Skeletal muscle satellite cell (primary cell): Measurements from ENCODE around the gene ANKLE1.
"Not testable (repeated sequence)": the region's sequence is repeated elsewhere in the genome, so short reads cannot be mapped to it uniquely, and the experiment has no call there.

ENCODE experiments used
- H3K27me3 ChIP-seq: 2 replicates; pipeline ENCODE4 v1.7.0; 2013; ENCODE audit warnings: low read length; ENCODE audit not compliant: control insufficient read depth, insufficient read depth
- H3K36me3 ChIP-seq: 2 replicates; pipeline ENCODE4 v1.7.0; 2013; ENCODE audit warnings: mild to moderate bottlenecking, control low read depth, low read length; ENCODE audit not compliant: insufficient read depth
- H3K4me1 ChIP-seq: 2 replicates; pipeline ENCODE4 v1.7.0; 2013; ENCODE audit warnings: low read length; ENCODE audit not compliant: control insufficient read depth, insufficient read depth
- H3K4me2 ChIP-seq: 2 replicates; pipeline ENCODE4 v1.7.0; 2013; ENCODE audit warnings: mild to moderate bottlenecking, low read length
- H3K4me3 ChIP-seq: 2 replicates; pipeline ENCODE4 v1.7.0; 2013; ENCODE audit warnings: low read length
- H3K9ac ChIP-seq: 2 replicates; pipeline ENCODE4 v1.7.0; 2013; ENCODE audit warnings: mild to moderate bottlenecking, low read depth, low read length, moderate library complexity
- H3K9me3 ChIP-seq: replicated peaks from 2 replicates; pipeline ENCODE4 v1.7.0; 2013; ENCODE audit warnings: mild to moderate bottlenecking, control low read depth, low read length

The ANKLE1 gene

DNA sequence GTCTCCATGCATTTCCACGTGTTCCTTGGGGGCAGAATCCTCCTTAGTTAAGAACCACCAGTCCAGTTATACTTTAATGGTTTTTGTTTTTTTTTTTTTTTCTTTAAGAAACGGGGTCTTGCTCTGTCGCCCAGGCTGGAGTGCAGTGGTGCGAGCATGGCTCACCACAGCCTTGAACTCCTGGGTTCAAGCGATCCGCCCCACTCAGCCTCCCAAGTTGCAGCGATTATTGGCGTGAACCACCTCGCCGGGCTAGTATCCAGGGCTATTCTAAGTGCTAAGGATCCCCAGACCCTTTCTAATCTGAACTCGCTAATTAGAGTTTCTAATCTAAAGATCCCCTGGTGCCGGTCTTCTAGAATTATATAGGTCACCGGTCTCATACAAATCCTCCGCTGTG, 11.9 kb downstream of the ANKLE1 start:
- Histone ChIP-seq H3K36me3 (no peaks in the 10 kb centered on the region), H3K4me1 (peaks cover 6% of the 10 kb centered on the region), H3K9ac (no peak overlapping the region), H3K4me3 (no peak overlapping the region), H3K9me3 (no peaks in the 10 kb centered on the region), H3K4me2 (no peak overlapping the region), H3K27me3 (no peaks in the 10 kb centered on the region)

- H3K27me3 ChIP-seq = no peaks in the 10 kb centered on the region
- no peak overlapping the region for H3K4me3 ChIP-seq
- peaks cover 6% of the 10 kb centered on the region for H3K4me1 ChIP-seq
- H3K9me3 ChIP-seq = no peaks in the 10 kb centered on the region
- no peak overlapping the region for H3K9ac ChIP-seq
- H3K4me2 ChIP-seq = no peak overlapping the region
- H3K36me3 ChIP-seq = no peaks in the 10 kb centered on the region
Measured at GRCh38 chr19:17294051-17294891, 12.6 kb downstream of the ANKLE1 start.

- not testable (repeated sequence) for H3K9me3 ChIP-seq, H3K9ac ChIP-seq, H3K27me3 ChIP-seq, H3K4me3 ChIP-seq, H3K36me3 ChIP-seq, H3K4me1 ChIP-seq, H3K4me2 ChIP-seq
Measured at GRCh38 chr19:17295551-17295950, 13.8 kb downstream of the ANKLE1 start.

DNA sequence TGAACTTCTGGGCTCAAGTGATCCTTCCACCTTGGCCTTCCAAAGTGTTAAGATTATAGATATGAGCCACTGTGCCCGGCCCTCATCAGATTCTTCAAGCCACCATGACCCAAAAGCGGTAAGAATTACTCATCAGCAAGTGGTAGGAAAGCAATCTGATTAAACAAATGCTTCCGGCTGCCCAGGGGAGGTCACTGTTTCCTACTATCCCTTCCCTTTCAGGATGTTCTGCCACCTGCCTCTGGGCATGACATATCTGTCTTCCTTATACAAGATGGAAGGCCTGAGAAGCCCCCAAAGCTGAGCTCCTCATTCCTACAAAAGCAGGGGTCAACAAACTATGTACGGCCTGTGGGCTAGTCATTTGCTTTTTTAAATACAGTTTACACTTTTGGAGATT, 14.6 kb downstream of the ANKLE1 start:
- Histone ChIP-seq H3K9me3 (no peaks in the 10 kb centered on the region), H3K9ac (no peak overlapping the region), H3K4me1 (peaks cover 6% of the 10 kb centered on the region), H3K27me3 (no peaks in the 10 kb centered on the region), H3K36me3 (no peaks in the 10 kb centered on the region), H3K4me3 (no peak overlapping the region), H3K4me2 (no peak overlapping the region)

DNA sequence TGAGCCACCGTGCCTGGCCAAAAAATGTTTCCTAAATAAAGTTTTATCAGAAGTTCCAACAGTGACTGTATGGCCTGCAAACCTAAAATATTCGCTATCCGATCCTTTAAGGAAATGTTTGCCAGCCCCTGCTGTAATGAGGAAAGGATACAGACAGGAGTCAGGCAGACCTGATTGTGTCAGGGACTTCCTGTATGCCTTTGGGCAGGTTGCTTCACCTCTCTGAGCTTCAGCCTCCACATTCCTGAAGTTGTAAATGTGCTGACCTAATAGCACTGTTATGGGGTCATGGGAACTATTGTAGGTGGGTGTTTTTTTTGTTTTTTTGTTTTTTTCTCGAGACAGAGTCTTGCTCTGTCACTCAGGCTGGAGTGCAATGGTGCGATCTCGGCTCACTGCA, 15.3 kb downstream of the ANKLE1 start:
- Histone ChIP-seq H3K27me3 (no peaks in the 10 kb centered on the region), H3K36me3 (no peaks in the 10 kb centered on the region), H3K4me2 (no peak overlapping the region), H3K4me1 (peaks cover 6% of the 10 kb centered on the region), H3K9me3 (no peaks in the 10 kb centered on the region), H3K9ac (no peak overlapping the region), H3K4me3 (no peak overlapping the region)

DNA sequence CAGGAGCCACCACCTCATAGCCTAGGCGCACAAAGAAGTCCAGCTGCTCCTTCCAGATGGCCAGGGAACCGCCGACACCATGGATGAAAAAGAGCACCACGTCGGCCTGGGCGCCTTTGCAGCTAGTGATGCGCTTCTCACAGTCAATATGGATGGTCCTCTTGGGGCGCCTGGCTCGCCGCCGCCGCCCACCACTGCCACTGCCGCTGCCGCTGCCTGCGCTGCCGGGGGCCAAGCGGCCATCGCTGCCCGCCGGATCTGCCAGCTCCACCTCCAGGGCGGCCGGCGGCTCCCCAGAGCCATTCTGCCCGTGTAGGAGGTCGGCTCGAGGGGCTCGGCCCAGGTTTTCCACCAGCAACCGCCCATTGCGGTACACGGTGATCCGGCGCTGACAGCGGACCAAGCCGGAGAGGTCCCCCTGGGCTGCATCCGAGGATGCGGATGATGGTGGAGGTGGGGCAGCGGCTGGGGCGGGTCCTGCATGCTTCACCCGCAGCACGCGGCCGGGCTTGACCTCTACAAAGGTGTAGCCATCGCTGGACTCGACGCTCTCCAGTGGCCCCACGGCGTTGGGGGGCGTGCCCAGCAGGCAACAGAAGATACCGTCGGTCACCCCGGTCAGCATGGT, 19.4 kb downstream of the ANKLE1 start:
- Histone ChIP-seq H3K36me3 (no peaks in the 10 kb centered on the region), H3K4me1 (peaks cover 31% of the 10 kb centered on the region), H3K9ac (no peak overlapping the region), H3K9me3 (no peaks in the 10 kb centered on the region), H3K27me3 (no peaks in the 10 kb centered on the region), H3K4me3 (no peak overlapping the region), H3K4me2 (no peak overlapping the region)

DNA sequence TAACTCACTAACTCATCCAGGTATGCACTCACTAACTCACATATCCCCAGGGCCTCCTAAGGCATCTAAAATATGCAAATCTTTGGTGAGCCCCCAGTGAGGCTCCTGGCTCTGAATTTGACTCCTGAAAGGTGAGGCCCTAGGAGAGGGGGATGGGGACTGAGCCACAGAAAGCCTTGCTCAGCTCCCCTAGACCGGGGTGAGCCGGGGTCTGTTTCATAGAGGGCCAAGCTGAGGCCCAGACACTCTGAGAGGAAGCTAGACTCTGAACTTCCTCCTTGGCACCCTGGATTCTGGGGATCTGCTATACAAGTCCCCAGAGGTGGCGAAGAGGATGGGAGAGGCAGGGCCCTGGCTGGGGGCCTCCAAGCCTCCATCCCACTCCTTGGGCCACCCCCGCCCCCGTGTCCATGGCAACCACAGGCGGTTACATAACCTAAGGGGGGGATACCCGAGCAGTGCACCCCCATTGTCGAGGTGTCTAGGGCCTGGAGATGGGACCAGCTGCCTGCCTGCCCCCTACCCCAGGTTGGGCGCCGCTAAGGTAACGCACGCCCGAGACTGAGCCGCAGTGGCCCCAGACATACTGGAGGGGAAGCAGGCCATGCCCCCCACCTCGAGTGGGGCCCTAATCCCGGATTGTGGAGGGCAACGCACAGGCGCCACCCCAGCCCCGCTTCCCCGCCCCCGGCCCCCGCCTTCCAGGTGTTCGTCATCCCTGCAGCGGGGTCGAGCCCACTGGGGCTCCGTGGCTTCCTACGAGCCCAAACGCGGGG, 20.9 kb downstream of the ANKLE1 start:
- Histone ChIP-seq H3K9ac (peak overlapping the region; percentile 71), H3K4me3 (peak overlapping the region; percentile 81)

GRCh38 chr19:17303167-17303939, 21.7 kb downstream of the ANKLE1 start, which contains the start of gene ABHD8:
ABHD8 (minus strand) TSS chr19:17303425; CDS start chr19:17301616, 1,809 bp downstream.
- peak within 1 kb of the TSS; percentile 81 for H3K4me3 ChIP-seq
- no peaks in the 10 kb centered on the region for H3K9me3 ChIP-seq
- peak within 1 kb of the TSS; percentile 96 for H3K4me2 ChIP-seq
- H3K27me3 ChIP-seq = no peaks in the 10 kb centered on the region
- H3K9ac ChIP-seq = peak within 1 kb of the TSS; percentile 71
- H3K4me1 ChIP-seq = peaks cover 35% of the 10 kb centered on the region
- no peaks in the 10 kb centered on the region for H3K36me3 ChIP-seq

More for the DNA sequence above, 20.9 kb downstream of the ANKLE1 start:
- H3K36me3 ChIP-seq = no peaks in the 10 kb centered on the region
- H3K4me2 ChIP-seq = peak overlapping the region; percentile 96
- no peaks in the 10 kb centered on the region for H3K9me3 ChIP-seq
- no peaks in the 10 kb centered on the region for H3K27me3 ChIP-seq
- peaks cover 35% of the 10 kb centered on the region for H3K4me1 ChIP-seq

GRCh38 chr19:17303940-17304267, 22.2 kb downstream of the ANKLE1 start:
- Histone ChIP-seq H3K9ac (no peak overlapping the region), H3K4me3 (peak overlapping the region; percentile 46)

DNA sequence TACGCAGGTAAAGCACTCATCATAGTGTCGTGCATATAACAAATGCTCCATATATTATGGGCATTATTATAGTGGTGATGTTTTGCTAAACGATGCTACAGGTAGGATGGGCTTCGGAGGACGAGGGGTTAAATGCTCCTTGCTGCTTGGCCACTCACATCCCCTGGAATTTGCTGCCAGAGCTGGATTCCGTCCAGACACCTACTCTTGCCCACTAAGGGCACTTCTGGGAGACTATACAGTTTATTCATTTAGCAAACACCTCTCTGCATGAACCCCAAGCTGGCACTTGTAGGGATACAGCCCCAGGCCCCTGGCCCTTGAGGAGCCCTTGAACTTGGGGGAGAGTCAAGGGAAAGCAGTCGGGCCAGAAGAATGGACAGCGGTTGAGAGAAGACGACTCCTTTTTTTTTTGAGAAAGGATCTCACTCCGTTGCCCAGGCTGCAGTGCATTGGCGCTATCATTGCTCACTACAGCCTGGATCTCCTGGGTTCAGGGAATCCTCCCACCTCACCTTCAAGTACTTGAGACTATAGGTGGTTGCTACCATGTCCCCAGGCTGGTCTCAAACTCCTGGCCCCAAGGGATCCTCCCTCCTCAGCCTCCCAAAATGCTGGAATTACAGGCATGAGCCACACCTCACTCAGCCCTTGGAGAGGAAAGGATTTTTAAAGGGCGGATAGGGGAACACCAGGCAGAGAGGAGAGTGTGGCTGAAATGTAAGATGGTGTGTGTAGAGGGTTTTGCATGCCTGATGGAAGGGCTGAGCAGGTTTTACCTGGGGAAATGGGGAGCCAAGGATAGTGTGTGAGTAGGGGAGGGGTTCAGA, 22.9 kb downstream of the ANKLE1 start:
- Histone ChIP-seq H3K36me3 (no peaks in the 10 kb centered on the region), H3K9ac (no peak overlapping the region), H3K4me3 (no peak overlapping the region), H3K4me2 (peak overlapping the region; percentile 97), H3K4me1 (peaks cover 35% of the 10 kb centered on the region), H3K9me3 (no peaks in the 10 kb centered on the region), H3K27me3 (no peaks in the 10 kb centered on the region)

More at GRCh38 chr19:17303940-17304267, 22.2 kb downstream of the ANKLE1 start:
- H3K4me2 ChIP-seq = peak overlapping the region; percentile 96
- no peaks in the 10 kb centered on the region for H3K36me3 ChIP-seq
- H3K27me3 ChIP-seq = no peaks in the 10 kb centered on the region
- H3K4me1 ChIP-seq = peaks cover 35% of the 10 kb centered on the region
- H3K9me3 ChIP-seq = no peaks in the 10 kb centered on the region
